K562 (cell line): Measurements from ENCODE around the gene PNMT. TPM values are rescaled to one million over a fixed set of nuclear protein-coding genes. Genes with fewer than 3 reads are reported as not detected.

Experiments
- CBFA2T2 ChIP-seq: fragments of 450-650 bp; conservative IDR thresholded peaks from 2 replicates; pipeline ENCODE4 v1.6.1; 2017; ENCODE audit warnings: mild to moderate bottlenecking
- CBX3 ChIP-seq, 2 experiments: IDR thresholded peaks; 1 replicate in 1 of 2; 2 replicates in 1 of 2; pipeline ENCODE4 v1.6.1; 2012; ENCODE audit warnings: inconsistent platforms in 2 of 2, low read length in 2 of 2, borderline replicate concordance in 1 of 2, control low read depth in 1 of 2
- CHD1 ChIP-seq: fragments of 200-600 bp; sonication (generic); IDR thresholded peaks from one replicate; pipeline ENCODE4 v1.6.1; 2012; ENCODE audit warnings: mild to moderate bottlenecking, moderate library complexity, low read length, inconsistent platforms
- CHD4 ChIP-seq: fragments of 200-600 bp; sonication (generic); IDR thresholded peaks from 3 replicates; pipeline ENCODE4 v1.6.1; 2012; ENCODE audit warnings: low read depth, mild to moderate bottlenecking, mixed read lengths, low read length, inconsistent platforms; ENCODE audit not compliant: insufficient read depth, insufficient replicate concordance, poor library complexity, severe bottlenecking
- ELF1 ChIP-seq: fragments of 200-800 bp; sonication (Bioruptor generic); IDR thresholded peaks from 2 replicates; pipeline ENCODE4 v1.6.1; 2016; ENCODE audit warnings: missing genetic modification characterization, missing compliant biosample characterization
- GATAD2B ChIP-seq: fragments of 450-650 bp; IDR thresholded peaks from 2 replicates; pipeline ENCODE4 v1.6.1; 2017; ENCODE audit warnings: mild to moderate bottlenecking, borderline replicate concordance
- MEIS2 ChIP-seq: fragments of 450-650 bp; IDR thresholded peaks from 2 replicates; pipeline ENCODE4 v1.6.1; 2014; ENCODE audit warnings: mild to moderate bottlenecking; ENCODE audit not compliant: partially characterized antibody
- NBN ChIP-seq: fragments of 450-650 bp; IDR thresholded peaks from 2 replicates; pipeline ENCODE4 v1.6.1; 2016; ENCODE audit warnings: low read depth, mild to moderate bottlenecking
- NFIC ChIP-seq: fragments of 450-650 bp; IDR thresholded peaks from 2 replicates; pipeline ENCODE4 v1.6.1; 2017; ENCODE audit warnings: mild to moderate bottlenecking, inconsistent platforms
- RB1 ChIP-seq: fragments of 450-650 bp; IDR thresholded peaks from 2 replicates; pipeline ENCODE4 v1.6.1; 2017; ENCODE audit warnings: low read depth, mild to moderate bottlenecking
- SIX5 ChIP-seq, 2 experiments: IDR thresholded peaks; 2 replicates each; pipeline ENCODE4 v1.6.1; 2011; ENCODE audit warnings: low read length in 2 of 2, borderline replicate concordance in 1 of 2, low read depth in 1 of 2, mild to moderate bottlenecking in 1 of 2, moderate library complexity in 1 of 2; ENCODE audit not compliant: insufficient read depth in 1 of 2
- TAF1 ChIP-seq: IDR thresholded peaks from 2 replicates; pipeline ENCODE4 v1.6.1; 2011; ENCODE audit warnings: mild to moderate bottlenecking, low read length, moderate library complexity; ENCODE audit not compliant: insufficient read depth, control insufficient read depth, severe bottlenecking; ENCODE audit errors: extremely low read depth
- ZBTB7A ChIP-seq: IDR thresholded peaks from 2 replicates; pipeline ENCODE4 v1.6.1; 2011; ENCODE audit warnings: low read depth, mild to moderate bottlenecking, low read length, moderate library complexity, borderline replicate concordance; ENCODE audit not compliant: control insufficient read depth
- ZC3H8 ChIP-seq: fragments of 450-650 bp; IDR thresholded peaks from 2 replicates; pipeline ENCODE4 v1.6.1; 2017
- polyA plus RNA-seq, 8 experiments: library from polyadenylated mRNA; depleted of rRNA in 4 of 8; stranded (reverse) in 5 of 8; unstranded in 3 of 8; fragments of >200 nt; fragmentation: Nextera tagmentation in 2 of 8; fragmentation: Illumina TruSeq in 1 of 8; extraction: Ambion mirVana in 2 of 8; extraction: Trizol in 1 of 8; gene quantifications; 2 replicates each; pipeline versions ENCODE4 v1.2.1 to v1.2.3, GENCODE V29; 2011 to 2014; ENCODE audit warnings: inconsistent platforms in 1 of 8, missing spikeins in 1 of 8
- total RNA-seq, 7 experiments: library from RNA; depleted of rRNA in 6 of 7; stranded (reverse); fragments of >200 nt in 6 of 7; fragmentation: Illumina TruSeq in 2 of 7; extraction: Trizol in 2 of 7; gene quantifications; 2 replicates each; pipeline versions ENCODE4 v1.2.1 to v1.2.3, GENCODE V29; 2011 to 2021; ENCODE audit warnings: low replicate concordance in 1 of 7
- TF ChIP-seq, protein P1 (sequence below), 2 experiments: fragments of 200-800 bp in 1 of 2; sonication (Bioruptor generic) in 1 of 2; sonication (generic) in 1 of 2; formaldehyde crosslinking in 1 of 2; IDR thresholded peaks in 1 of 2; conservative IDR thresholded peaks in 1 of 2; 2 replicates each; pipeline versions ENCODE4 v1.5.0 to v1.6.1; 2016 to 2020; ENCODE audit warnings: missing compliant biosample characterization in 1 of 2, missing genetic modification characterization in 1 of 2, missing genetic modification reagents in 1 of 2
- TF ChIP-seq, protein P2 (sequence below): sonication (generic); formaldehyde crosslinking; IDR thresholded peaks from 2 replicates; pipeline ENCODE4 v1.9.0; 2022; ENCODE audit warnings: mild to moderate bottlenecking, missing genetic modification reagents
- TF ChIP-seq, protein P3 (sequence below), 3 experiments: fragments of 200-800 bp in 1 of 3; fragments of 250-450 bp in 1 of 3; fragments of 450-650 bp in 1 of 3; sonication (Bioruptor Pico) in 1 of 3; sonication (Bioruptor generic) in 1 of 3; formaldehyde crosslinking in 1 of 3; IDR thresholded peaks; 2 replicates each; pipeline versions ENCODE4 v1.6.1 to v1.8.0; 2016 to 2022; ENCODE audit warnings: mild to moderate bottlenecking in 2 of 3, missing genetic modification characterization in 2 of 3, missing compliant biosample characterization in 1 of 3, moderate library complexity in 1 of 3
- TF ChIP-seq, protein P4 (sequence below): sonication (generic); IDR thresholded peaks from 2 replicates; pipeline ENCODE4 v1.6.1; 2016

The PNMT gene
- total and polyA plus RNA-seq, 9 of the 15 experiments (the other 6 are each of a cell fraction or from before 2014, with no cell fraction given), result 0.55 to 18.1 (median 5.8) TPM

DNA sequence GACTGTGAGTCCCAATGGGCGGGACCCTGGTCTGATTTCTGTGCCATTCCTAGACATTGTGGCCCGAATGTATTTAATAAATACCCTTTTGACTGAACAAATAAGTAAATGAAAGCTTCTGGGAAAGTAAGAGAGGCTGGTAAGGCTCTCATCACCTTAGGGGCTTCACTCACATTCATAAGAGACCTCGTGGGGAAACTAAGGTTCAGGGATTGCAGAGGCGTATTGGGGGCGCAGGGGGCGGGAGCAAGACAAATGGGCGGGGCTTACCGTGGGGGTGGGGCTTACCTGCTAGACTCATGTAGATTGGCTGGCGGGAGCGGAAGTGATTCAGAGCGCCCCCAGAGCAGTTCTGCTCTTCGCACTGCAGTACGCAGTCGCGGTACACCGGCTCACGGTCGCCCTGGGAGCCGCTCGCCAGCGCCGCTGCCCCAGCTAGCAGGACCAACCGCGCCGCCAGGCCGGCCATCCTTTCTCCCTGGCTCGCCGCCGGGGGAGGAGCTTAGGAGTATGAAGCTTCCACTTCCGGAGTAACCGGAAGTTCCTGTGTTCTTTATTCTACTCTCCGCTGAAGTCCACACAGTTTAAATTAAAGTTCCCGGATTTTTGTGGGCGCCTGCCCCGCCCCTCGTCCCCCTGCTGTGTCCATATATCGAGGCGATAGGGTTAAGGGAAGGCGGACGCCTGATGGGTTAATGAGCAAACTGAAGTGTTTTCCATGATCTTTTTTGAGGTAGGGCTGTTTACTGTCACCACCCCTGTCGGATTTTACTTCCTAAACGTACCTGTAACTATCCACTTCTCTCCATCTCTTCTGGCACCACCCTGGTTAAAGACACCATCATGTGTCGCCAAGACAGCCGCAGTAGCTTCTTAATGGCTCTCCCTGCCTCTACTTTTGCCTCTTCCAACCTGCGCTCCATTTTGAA is 19.6 kb downstream of the PNMT start, which contains the start of gene PGAP3 (continued):
- TF ChIP-seq, protein P1, sequence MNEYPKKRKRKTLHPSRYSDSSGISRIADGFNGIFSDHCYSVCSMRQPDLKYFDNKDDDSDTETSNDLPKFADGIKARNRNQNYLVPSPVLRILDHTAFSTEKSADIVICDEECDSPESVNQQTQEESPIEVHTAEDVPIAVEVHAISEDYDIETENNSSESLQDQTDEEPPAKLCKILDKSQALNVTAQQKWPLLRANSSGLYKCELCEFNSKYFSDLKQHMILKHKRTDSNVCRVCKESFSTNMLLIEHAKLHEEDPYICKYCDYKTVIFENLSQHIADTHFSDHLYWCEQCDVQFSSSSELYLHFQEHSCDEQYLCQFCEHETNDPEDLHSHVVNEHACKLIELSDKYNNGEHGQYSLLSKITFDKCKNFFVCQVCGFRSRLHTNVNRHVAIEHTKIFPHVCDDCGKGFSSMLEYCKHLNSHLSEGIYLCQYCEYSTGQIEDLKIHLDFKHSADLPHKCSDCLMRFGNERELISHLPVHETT (CRISPR knock-in tag; conservative IDR thresholded peaks at IDR 0.05 in 1 of 2, IDR thresholded peaks at IDR 0.05 in 1 of 2), result peak in 1 of 2 experiments; percentile 98; a peak in 2 of 4 replicates
- TF ChIP-seq NBN (peak; percentile 60), CBX3 (IDR thresholded peaks at IDR 0.05; ENCODE audit: borderline replicate concordance in 1 of 2, low read length in 2 of 2) (0 out of 3 replicates have a peak, but pooled peaks of 1 of the 2 experiments have one; percentile 56), ELF1 (tag) (peak; percentile 96), RB1 (0 out of 2 replicates have a peak, but pooled peaks have one; percentile 66), TAF1 (peak; percentile 89), GATAD2B (no peak), CHD4 (no peak), ZC3H8 (no peak), MEIS2 (no peak), ZBTB7A (peak; percentile 47; the same call in 1 of the 2 replicates), SIX5 (IDR thresholded peaks at IDR 0.05; ENCODE audit: borderline replicate concordance in 1 of 2, insufficient read depth in 1 of 2, low read depth in 1 of 2, low read length in 2 of 2) (peak in 1 of 2 experiments; percentile 28; a peak in 1 of 4 replicates), CHD1 (no peak), CBFA2T2 (no peak), NFIC (no peak; the same call in 1 of the 2 replicates)
- TF ChIP-seq, protein P2, sequence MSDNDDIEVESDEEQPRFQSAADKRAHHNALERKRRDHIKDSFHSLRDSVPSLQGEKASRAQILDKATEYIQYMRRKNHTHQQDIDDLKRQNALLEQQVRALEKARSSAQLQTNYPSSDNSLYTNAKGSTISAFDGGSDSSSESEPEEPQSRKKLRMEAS (CRISPR knock-in tag), result no peak; the same call in 1 of the 2 replicates
- TF ChIP-seq, protein P3, sequence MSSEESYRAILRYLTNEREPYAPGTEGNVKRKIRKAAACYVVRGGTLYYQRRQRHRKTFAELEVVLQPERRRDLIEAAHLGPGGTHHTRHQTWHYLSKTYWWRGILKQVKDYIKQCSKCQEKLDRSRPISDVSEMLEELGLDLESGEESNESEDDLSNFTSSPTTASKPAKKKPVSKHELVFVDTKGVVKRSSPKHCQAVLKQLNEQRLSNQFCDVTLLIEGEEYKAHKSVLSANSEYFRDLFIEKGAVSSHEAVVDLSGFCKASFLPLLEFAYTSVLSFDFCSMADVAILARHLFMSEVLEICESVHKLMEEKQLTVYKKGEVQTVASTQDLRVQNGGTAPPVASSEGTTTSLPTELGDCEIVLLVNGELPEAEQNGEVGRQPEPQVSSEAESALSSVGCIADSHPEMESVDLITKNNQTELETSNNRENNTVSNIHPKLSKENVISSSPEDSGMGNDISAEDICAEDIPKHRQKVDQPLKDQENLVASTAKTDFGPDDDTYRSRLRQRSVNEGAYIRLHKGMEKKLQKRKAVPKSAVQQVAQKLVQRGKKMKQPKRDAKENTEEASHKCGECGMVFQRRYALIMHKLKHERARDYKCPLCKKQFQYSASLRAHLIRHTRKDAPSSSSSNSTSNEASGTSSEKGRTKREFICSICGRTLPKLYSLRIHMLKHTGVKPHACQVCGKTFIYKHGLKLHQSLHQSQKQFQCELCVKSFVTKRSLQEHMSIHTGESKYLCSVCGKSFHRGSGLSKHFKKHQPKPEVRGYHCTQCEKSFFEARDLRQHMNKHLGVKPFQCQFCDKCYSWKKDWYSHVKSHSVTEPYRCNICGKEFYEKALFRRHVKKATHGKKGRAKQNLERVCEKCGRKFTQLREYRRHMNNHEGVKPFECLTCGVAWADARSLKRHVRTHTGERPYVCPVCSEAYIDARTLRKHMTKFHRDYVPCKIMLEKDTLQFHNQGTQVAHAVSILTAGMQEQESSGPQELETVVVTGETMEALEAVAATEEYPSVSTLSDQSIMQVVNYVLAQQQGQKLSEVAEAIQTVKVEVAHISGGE (CRISPR knock-in tag; IDR thresholded peaks at IDR 0.05), result peak; percentile 78 to 99 (median 79); a peak in 5 of 6 replicates
- TF ChIP-seq, protein P4, sequence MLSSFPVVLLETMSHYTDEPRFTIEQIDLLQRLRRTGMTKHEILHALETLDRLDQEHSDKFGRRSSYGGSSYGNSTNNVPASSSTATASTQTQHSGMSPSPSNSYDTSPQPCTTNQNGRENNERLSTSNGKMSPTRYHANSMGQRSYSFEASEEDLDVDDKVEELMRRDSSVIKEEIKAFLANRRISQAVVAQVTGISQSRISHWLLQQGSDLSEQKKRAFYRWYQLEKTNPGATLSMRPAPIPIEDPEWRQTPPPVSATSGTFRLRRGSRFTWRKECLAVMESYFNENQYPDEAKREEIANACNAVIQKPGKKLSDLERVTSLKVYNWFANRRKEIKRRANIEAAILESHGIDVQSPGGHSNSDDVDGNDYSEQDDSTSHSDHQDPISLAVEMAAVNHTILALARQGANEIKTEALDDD, result no peak
